ENCODE results near the gene COPZ2. TPM values are rescaled to one million over a fixed set of nuclear protein-coding genes. Genes with fewer than 3 reads are reported as not detected.

The COPZ2 gene
- total and polyA plus RNA-seq, 9 of the 15 experiments (the other 6 are each of a cell fraction or from before 2014, with no cell fraction given), result 0.22 to 0.49 TPM; not detected in 7

GRCh38 chr17:48006936-48007709 lies 30.5 kb downstream of the COPZ2 start (continued):
- TF ChIP-seq ZBTB11 (CRISPR knock-in tag; IDR thresholded peaks at IDR 0.05) (no peak), HDAC2 (IDR thresholded peaks at IDR 0.05) (no peak), ARID3A (IDR thresholded peaks at IDR 0.05; ENCODE audit: borderline replicate concordance, low read depth, low read length) (no peak), GATAD2B (IDR thresholded peaks at IDR 0.05; ENCODE audit: borderline replicate concordance) (no peak), SAFB2 (IDR thresholded peaks at IDR 0.05; ENCODE audit: borderline replicate concordance, low read depth, low read length, severe bottlenecking) (no peak), U2AF1 (optimal IDR thresholded peaks at IDR 0.05; ENCODE audit: low read depth, low read length) (no peak), NONO (IDR thresholded peaks at IDR 0.05; ENCODE audit: low read depth in 2 of 2, low read length in 1 of 2) (no peak), SREBF2 (CRISPR knock-in tag; IDR thresholded peaks at IDR 0.05) (no peak), HMBOX1 (IDR thresholded peaks at IDR 0.05) (no peak), CBFB (CRISPR knock-in tag; IDR thresholded peaks at IDR 0.05) (no peak), CCNT2 (IDR thresholded peaks at IDR 0.05; ENCODE audit: borderline replicate concordance, extremely low read depth, insufficient read length, low read depth, low read length) (no peak), ZNF408 (CRISPR knock-in tag; IDR thresholded peaks at IDR 0.05; ENCODE audit: low read depth) (no peak), THAP12 (CRISPR knock-in tag; IDR thresholded peaks at IDR 0.05) (no peak), MTA2 (IDR thresholded peaks at IDR 0.05; ENCODE audit: low read depth) (no peak)

Data from K562 (cell line).